HG03103 (cell line): ENCODE measurements around the gene TNIK.
"Not testable (repeated sequence)": the region's sequence is repeated elsewhere in the genome, so short reads cannot be mapped to it uniquely, and the experiment has no call there.

Experiments
- ATAC-seq: cut with Tn5 transposase; IDR thresholded peaks from one replicate; pipeline ENCODE4 v1.9.1; 2021; ENCODE audit warnings: low read depth; ENCODE audit not compliant: unreplicated experiment

Gene TNIK

DNA sequence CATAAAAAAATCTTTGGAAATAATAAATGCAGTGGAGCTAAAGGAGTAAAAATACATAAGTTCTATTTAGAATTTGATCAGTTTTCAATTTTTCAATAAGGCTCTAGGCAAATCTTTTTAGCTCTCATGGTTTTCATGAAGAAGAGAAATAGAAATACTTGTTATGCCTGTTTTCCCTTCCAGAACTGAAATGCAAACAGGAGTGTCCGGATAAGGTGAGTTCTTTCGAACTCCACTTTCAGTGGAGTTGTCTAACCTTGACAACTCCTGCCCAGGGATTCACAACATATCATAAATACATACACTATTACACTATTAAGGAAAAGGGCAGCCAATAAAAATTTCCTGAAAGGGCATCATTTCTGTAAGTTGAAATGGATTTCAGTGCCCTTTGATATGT, 217.3 kb downstream of the TNIK start:
- ATAC-seq, result no peak

DNA sequence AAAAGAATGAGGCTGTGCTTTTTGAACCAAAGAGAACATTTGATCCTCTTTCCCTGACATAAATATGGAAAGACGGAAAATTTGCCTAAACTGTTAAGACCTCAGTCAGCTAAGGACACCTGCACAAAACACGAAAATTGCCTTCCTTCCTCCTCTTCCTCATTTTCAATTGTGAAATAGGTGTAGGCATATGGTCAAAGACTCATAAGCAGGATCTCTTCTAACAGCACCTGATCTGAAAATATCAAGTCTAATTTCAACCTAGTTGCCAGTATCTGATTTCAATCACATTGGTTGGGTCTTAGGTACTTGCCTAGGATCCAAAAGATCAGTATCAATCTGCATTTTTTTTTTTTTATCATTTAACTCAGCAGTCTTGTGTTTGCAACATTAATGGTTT, 218.0 kb downstream of the TNIK start:
- ATAC-seq, result no peak

DNA sequence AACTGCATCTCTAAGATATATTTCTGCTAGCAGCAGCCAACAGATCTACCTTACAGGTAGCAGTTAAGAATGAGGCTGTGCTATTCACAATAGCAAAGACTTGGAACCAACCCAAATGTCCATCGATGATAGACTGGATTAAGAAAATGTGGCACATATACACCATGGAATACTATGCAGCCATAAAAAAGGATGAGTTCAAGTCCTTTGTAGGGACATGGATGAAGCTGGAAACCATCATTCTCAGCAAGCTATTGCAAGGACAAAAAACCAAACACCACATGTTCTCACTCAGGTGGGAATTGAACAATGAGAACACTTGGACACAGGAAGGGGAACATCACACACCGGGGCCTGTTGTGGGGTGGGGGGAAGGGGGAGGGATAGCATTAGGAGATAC, 218.6 kb downstream of the TNIK start:
- ATAC-seq, result not testable (repeated sequence)

DNA sequence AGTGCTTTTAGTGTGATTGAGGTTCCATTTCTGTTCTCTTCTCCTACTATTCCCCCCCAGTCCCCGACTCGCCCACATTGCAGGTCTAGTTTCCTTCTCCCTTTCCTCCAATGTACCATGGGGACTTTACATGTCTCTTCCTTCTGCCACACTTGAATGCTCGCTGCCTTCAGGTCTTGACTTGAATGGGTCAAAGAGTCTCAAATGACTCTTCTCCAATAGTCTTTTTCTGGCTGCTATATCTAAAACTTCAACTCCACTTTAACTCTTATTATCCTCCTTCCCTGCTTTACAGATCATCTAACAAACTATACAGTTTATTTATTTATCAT, 219.7 kb downstream of the TNIK start:
- no peak for ATAC-seq

DNA sequence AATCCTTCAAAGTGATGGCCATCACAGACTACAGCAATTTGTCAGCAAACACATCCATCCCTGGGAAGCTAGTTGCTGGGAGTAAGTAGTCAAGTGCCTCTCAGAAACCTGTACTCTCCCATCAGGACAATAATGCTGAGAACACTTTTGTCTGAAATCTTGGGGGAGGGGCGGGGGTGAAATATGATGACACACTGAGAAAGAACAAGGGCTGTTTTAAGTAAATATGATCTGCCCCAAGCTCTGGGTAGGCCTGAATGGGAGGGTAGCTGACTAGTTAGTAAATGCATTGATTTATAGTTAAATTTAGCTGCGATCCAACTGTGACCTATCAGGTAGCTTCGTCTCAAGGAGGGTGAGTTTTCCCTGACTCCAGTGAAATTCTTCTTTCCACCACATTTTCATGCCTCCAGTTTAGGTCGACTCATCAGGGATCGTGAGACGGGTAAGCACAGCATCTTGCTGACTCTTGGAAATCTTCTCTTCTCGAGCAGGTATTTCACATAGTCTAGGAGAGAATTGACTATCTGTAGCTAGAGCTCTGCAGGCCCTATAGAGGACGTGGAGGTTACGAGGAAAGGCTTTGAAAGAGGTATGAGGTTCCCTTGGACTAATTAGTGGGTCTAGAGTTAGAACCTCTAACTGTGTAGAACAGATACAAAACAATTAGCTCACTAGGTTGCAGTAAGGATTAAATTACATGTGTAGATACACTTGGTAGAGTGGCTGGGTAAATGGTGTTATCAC, 220.3 kb downstream of the TNIK start:
- ATAC-seq, result no peak

DNA sequence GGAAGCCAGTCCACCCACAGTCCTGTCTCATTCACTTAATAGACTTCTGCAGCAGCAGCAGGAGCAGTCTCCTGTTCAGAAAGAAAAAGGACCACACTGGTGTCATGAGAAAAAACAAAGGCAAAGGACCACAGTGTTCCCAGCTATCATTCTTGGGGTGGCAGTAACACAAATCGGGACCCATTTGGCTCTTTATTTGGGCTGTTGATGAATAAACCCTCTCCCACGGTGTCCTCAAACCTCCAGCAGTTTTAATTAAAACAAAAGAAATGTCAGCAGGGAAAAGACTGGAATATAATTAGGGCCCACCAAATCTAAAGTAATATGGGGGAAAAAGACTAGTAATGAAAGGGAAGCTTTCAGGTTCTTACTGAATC, 223.2 kb downstream of the TNIK start:
- ATAC-seq, result no peak

DNA sequence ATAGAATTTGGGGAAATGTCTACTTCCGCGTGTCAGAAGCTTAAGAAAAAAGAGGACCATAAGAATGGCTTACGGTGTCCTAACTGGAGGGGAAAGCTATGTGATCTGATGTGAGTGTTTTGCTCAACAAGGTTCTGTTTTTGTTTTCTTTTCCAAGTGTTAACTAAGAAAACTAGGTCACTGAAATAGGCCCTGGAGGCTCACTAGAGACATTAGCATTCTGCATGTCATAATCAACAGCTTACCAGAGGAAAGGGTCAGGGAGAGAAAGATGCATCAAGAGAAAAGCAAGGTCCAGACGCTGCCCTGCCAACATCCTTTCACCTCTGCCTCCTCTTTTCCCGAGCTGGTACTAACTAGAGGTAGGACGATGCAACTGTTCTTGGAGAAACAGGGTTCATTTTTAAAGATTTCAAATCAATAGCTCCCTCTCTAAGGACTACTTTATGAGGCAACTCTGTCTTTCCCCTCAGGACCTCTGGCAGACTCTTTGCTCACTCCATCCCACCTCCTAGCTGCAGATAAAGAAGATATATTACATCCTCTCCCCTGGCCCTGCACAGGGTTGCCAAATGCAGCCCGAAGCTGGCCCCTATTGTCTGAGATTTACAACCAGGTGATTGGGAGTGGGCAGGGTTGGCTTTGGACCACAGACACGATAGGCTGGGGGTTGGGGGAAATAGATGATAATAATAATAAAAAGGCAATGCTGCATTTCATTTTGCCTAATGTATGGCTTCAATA, 223.8 kb downstream of the TNIK start:
- ATAC-seq, result no peak

DNA sequence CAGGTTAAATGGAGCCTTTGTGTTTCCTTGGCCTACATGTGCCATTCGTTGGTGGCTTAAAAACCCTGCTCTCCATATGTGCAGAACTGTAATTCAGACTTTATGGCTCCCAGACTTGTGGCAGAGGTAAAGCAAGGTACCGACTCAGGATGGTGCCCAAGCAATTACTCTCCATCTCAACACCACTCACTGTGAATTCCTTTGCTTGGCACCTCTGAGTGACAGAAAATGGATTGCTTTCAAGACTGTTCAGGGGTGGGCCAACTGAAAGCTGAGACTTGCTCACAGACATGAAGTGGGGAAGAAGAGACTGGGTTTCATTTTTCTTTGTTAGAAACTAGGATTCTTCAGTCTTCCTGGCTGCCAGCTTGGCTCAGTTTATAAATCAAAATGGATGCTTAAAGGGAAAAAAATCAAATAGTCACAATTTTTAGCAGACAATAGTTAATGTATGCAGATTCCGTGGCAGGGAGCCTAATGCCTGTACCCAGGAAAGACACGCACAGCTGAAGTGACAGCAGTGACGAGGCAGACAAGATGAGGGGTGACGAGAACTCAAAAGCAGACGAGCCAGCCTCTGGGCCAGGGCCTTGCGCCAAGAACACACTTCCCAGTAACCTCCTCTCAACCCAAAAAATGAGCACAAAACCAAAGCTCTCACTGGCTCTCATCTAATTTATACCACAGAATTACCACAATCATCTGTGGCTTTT, 225.8 kb downstream of the TNIK start:
- ATAC-seq, result no peak

DNA sequence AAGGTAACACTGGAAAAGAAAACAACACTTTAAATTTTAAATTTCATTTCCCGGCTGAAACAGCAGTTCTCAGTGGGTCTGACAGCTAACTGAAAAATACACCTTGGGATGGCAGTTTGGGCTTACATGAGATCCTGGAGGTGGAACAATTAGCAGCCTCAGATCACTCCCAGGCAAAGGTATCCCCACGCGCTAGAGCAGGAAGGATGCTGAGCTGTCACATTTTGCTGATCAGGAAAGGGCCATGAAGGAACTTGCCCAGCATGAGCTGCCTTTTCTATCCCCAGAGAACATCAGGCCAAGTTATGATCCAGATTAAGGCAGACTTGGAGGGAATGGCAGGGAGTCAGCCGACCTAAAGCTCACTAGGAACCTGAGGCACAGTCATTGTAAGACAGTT, 228.8 kb downstream of the TNIK start:
- no peak for ATAC-seq

DNA sequence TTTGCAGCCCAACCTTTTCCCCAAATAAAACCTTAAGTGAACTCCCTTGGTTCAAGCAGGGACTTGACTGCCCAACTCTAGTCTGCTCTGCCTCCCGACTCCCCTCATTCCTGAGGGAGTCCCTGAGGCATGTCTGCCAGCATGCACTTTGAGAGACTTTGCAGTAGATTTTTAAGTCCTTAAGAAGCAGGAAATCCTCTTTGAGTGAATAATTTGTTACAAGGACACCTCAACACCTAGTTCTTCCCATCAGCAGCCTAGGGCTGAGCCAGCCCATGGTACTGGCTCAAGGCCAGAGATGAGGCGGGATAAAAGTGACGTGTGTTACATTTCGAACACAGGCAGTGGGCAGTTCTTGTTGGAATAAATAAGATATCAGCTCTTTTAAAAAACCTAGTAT, 229.3 kb downstream of the TNIK start:
- ATAC-seq, result no peak

DNA sequence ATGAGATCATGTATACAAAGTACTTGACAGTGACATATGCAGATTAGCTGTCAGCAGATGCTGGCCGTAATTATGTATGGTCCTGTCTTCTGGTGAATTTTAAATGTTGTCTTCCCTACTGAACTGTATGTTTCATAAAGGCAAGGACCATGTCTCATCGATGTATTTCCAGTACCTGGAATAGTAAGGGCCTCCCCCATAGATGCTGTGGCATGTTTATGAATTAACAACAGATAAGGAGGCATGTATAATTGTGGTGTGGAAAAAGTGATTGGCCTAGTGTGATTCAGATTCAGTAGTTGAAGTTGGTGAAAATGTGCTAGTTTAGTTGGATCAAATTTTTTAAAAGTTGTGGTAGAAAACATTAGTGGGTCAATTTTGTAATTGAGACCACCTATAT, 231.0 kb downstream of the TNIK start:
- ATAC-seq, result no peak

DNA sequence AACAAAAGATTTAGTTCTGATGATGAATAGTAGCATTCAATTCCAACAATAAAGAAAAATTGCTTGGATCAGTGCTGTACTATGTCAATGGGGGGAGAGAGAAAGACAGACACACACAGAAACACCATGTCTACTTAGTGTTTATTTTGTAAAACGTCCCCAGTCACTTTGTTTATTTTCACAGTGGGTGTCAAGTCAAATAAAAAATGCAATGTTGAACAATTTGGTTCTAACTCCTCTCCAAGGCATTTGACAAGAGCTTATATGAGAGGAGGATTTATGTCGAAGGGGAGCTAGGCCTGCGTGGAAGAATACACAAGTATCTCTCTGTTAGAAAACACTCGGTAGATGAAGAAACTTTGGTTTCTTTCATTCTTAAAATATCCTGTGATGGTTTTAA, 232.0 kb downstream of the TNIK start:
- ATAC-seq, result no peak

DNA sequence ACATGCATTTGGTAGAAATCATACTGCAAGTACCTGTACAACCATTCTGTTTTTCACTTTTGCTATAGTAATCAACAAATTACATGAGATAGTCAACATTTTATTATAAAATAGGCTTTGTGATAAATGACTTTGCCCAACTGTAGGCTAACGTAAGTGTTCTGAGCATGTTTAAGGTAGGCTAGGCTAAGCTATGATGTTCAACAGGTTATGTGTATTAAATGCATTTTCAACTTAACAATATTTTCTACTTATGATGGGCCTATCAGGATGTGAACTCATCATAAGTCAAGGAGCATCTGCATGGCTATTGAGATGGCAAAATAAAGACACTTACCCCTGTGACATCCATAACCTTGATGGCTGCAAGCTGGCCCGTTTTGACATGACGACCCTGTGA, 232.4 kb downstream of the TNIK start:
- ATAC-seq, result no peak

DNA sequence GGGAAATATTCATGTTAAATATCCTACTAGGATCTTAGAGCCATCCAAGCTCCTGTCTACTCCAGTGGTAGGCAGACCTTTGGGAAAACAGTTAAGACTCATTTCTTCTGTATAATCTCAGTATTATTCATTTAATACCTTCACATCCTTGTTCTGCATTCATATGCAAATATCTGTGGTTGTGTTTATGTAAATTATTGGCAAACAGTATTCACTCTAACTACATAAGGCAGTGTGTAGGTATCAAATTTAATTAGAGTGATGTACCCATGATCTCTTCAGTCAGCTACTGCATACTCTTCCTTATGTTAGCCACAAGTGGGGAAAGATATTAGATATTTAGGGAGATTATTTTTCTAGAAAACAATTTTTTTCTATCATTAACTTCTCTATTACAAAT, 232.8 kb downstream of the TNIK start:
- no peak for ATAC-seq

DNA sequence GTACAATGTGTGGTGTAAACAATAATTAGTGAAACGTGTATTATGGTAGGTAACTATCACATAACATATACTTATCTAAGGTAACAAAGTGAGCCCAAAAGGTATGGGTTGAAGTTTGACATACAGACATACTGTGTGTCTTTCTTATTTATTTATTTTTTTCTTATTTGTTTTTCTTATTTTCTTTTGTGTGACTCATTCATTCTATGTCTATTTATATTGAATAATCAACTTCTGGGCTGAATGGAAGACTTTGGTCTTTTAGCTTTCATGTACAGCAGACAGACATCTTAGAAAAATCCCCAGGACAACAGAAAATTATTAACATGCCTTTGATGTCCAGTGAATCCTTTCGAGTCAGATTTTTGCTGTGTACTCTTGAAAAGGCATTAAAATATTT, 233.4 kb downstream of the TNIK start:
- no peak for ATAC-seq

DNA sequence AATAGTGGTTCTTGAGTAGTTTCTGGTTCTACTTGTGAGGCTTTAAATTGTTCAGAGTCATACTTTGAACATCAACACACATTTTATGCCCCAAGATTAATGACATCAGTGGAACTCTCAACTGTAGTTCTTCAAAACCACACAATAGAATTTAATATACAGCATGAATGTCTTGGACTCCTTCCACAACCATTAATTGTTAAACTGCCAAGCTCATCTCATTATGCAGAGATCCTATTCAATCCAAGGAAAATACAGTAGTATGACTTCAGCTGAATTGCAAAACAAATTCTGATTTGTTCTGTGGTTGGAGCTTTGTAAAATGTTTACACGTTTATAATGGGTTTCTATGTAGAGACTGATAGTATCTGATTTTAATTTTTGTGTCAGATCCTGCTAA, 234.5 kb downstream of the TNIK start:
- ATAC-seq, result no peak

DNA sequence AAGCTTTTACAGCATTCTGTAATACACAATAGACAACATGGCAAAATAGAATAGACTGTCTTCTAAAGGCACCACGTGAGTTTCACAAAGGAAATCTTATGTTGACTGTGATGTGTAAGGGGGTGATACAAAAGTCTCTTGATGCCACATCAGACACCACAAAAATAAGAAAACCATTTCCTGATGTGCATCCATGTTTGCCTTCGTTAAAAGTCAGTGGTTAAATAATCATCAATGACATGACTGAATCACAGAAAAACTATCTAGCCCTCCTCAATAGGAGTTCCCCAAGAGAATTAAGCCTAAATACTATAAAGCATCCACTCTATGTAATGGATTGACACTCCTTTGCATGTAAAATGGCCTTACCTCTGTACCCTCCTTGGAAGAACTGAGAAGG, 235.0 kb downstream of the TNIK start:
- ATAC-seq, result no peak

DNA sequence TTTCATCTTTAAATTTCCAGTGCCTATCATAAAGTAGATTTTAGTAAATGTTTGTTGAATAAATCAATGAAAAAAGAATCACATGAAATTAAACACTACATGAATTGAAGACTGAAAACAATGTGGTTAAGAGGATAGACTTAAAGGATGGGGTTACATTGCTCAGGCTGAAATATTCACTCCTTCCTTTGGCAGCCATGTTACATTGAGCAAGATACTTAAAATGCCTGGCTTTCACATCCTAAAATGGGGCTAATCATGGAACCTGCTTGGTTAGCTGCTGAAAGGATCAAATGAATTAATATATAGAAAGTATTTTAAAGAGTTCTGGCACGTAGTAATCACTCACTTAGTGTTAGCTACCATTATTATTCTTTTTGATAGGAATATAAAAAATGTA, 236.8 kb downstream of the TNIK start:
- ATAC-seq, result no peak

DNA sequence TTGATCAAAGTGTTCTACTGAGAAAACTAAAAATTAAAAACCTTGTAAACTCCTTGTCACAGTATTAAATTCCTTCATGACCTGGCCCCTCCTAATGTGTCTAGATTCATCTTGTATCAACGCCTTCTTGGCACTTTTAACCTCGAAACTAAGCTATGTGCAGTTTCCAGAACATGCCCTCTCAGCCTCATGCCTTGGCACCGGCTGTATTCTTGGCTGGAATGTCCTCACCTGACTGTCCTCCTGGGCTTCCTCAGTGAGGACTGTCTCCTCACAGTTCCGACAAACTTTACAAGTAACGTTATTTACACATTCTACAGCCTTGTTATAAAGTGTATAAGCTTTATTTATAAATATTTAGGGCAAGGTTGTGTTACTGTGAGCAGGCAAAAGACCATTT, 237.2 kb downstream of the TNIK start:
- no peak for ATAC-seq

DNA sequence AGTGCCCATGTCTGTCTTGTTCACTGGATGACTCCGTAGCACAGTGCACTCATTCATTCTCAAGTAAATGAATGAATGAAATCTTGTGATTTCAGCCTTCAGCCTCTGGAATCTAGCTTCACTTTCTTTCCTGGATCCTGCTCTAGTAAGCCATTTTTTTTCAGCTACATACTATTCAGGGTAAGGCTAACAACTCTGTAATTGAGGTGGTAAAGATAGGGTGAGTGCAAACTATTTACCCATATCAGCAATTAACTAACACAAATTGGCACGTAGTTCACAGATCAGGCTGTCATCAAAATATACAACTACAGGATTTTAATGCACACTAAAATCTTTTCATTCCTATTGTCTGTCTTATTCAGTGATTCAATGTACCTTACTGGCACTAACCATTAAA, 238.6 kb downstream of the TNIK start:
- no peak for ATAC-seq

DNA sequence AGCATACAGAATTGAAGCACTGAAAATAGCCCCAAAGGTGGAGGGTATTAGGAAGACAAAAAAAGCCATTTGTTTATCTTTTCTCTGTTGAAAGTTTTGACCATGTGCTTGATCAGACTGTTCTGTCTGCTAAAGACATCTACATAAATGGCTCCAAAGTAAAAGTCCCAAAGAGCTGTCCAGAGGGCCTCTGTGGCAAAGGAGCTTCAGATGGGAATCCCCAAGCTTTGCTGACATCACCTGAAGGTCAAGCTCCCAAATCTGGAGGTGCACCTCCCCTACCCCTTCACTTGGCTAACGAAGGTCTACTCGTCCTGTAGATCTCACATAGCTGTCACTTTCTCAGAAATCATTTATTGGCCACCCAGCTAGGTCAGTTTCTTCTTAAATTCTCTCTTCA, 239.1 kb downstream of the TNIK start:
- no peak for ATAC-seq

DNA sequence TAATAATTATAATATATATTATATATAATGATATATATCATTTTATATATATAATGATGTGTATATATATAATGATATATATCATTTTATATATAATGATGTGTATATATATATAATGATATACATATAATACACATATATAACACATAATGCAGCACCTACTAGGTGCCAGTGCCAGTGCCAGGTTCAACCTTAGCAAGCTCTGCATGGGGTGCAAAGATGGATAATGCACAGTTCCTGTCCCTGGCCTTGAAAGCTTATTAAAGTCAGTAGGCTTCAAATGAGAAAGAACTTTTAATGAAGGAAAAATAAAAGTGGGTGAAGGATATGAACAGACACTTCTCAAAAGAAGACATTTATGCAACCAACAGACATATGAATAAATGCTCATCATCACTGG, 240.9 kb downstream of the TNIK start:
- no peak for ATAC-seq
